HG03135 (cell line): ENCODE measurements around the gene MAST4.

Experiments
- ATAC-seq: cut with Tn5 transposase; IDR thresholded peaks from one replicate; pipeline ENCODE4 v1.9.1; 2021; ENCODE audit warnings: mild to moderate bottlenecking, moderate library complexity; ENCODE audit not compliant: unreplicated experiment

MAST4 gene

DNA sequence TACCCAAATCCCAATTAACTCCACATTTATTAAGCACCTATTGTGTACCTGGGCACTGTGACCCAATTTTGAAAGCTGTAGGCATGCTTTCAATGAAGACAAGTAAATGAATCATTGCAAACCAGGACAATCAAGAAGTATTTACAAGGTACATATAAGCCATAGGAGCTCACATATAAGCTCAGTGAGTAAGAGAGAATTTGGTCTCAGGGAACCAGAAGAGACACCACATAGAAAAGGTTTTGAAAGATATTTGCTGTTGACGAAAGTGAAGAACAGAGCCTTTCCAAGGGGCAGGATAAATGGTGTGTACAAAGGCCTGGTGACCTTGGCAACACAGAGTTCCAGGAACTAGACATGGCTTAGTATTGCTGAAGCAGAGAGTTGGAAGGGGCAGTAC, 412.8 kb downstream of the MAST4 start:
- no peak for ATAC-seq

GRCh38 chr5:67010684-67011409, 414.7 kb downstream of the MAST4 start:
- ATAC-seq, result no peak

DNA sequence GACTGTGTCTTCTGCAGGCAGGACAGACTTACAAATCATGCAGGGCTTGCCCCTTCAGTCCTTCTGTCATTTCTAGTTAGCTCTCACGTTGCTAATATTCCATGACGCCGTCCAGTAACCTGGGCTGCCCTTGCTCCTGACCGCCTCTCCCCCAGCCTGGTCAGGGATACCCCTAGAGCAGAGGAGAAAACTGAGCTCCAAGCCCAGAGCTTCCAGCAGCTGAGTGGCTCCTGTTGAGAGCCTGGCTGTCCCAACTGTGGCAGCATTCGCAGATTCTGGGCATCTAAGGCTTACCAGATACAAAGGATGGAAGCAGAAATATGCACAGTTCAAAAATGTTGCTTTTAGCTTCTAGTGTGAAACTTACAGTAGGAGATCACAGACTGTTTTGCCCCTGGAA, 415.2 kb downstream of the MAST4 start:
- ATAC-seq, result no peak

DNA sequence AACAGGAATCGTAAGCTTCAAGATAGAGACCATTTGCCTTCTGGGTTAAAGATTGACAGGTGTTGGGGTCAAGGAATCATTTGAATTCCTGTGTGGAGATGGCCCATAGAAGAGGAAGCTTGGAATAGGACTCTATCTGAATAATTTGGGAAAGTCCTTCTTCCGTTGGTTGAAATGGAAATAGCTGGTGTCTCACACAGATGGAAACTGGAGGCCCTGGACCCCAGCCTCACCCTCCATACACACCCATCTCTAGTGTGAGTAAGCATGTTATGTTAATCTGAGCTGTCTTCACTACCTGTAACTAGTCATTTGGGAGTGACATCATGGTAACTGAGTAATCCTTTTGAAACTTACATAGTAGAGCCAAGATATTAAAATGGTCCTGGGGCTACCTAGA, 416.0 kb downstream of the MAST4 start:
- ATAC-seq, result no peak

DNA sequence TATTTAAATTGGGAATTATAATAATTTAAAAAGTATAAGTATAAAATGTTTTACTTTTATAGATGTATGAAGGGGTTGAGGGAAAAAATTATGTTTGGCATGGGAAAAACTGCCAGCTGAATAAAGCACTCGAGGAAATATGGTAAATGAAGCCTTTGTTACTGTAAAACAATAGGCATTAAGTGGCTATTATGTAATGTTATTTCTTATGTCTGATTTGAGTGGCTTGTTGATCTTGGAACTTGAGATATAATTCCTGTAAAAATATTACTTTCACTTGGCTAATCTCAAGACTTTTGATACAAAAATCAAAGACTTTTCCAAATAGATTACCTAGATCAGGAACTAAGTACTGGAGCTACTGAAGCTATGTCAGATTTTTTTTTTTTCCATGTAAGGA, 417.5 kb downstream of the MAST4 start:
- no peak for ATAC-seq

- no peak for ATAC-seq
Observed at GRCh38 chr5:67014191-67014590, 418.0 kb downstream of the MAST4 start.

- no peak for ATAC-seq
Observed at GRCh38 chr5:67014957-67015400, 418.8 kb downstream of the MAST4 start.

DNA sequence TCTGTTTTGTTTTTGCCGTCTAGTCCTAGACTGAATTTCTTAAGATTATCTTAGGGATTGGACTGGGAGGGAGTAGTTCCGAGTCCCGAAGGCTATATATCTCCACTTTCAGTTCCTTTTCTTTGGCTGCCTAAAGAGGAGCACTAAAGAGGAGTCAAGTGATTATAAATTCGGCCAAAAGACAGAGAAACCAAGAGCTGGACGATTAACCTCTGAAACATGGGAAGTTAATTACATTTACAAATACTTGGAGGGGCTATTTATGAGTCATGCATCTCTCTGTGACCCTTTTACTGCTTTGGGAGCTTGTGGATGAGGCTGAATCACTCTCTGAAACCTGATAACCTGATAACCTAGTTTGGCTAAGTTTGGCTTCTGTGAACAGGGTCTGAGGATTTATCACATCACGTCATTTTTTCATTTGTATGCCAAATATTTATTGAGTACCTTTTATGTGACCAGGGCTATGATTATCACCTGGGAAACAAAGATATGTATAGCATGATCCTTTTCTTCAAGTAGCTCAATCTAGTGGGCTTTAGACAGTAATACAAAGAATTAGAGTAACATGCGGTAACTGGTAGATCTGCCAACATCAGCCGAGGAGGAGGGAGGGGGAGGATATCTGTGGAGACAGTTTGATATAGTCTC, 419.5 kb downstream of the MAST4 start:
- ATAC-seq, result no peak

GRCh38 chr5:67019065-67019845, 423.1 kb downstream of the MAST4 start:
- ATAC-seq, result no peak

- ATAC-seq, result no peak
Observed at GRCh38 chr5:67020096-67020615, 424.0 kb downstream of the MAST4 start.

DNA sequence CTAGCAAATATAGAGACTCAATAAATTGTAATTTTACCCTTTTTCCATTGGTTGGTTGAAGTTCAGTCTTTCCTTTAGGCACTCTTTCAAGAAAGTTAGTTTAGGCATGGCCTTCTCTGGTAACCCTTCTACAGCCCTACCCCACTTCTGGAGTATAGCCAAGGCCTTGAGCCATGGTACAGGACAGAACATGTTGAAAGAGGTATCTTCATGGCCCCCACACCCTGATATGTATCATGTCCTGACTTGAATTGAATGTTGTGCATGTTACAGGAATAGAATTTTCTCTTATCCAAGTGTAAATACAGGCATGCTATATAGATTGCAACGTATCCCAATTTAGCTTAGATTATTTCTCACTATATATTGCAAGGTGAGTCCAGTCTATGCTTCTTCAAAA, 424.8 kb downstream of the MAST4 start:
- ATAC-seq, result no peak

GRCh38 chr5:67021521-67021920, 425.3 kb downstream of the MAST4 start:
- no peak for ATAC-seq

DNA sequence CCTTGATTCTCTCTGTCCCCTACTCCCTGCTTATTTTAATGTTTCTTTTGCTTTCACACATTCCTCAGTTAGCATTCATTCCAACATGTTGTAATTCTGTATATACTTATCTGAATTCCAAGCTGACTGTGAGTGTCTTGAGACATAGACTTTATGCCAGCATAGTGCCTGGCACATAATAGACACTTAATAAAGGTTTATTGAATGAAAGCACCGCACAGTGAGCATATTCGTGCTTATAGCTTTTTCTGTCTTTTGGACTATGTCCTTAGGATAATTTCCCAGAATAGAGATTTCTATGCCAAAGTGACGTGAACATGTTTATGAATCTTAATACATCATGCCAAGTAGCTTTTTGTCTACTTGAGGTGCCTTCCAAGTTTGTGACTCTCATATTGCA, 425.8 kb downstream of the MAST4 start:
- ATAC-seq, result no peak

GRCh38 chr5:67025457-67025856, 429.3 kb downstream of the MAST4 start:
- ATAC-seq, result no peak

DNA sequence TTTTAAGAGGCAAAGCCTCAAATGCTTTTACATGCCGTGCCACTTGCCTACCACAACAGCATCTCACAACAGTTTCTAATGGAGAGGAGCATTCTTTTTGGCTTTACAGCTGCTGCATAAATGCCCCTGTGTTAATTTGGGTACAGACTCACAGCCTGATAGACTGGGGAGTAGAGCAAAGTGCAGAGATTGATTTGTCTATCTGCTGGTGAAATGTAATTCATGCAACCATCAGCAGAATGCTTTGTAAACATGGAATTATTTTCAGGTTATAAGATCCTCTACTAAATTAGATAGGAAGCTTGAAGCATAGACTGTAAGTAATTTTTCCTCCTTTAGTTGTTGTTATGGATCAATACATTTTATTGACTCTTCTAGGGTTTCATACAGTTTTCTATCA, 430.1 kb downstream of the MAST4 start:
- no peak for ATAC-seq

DNA sequence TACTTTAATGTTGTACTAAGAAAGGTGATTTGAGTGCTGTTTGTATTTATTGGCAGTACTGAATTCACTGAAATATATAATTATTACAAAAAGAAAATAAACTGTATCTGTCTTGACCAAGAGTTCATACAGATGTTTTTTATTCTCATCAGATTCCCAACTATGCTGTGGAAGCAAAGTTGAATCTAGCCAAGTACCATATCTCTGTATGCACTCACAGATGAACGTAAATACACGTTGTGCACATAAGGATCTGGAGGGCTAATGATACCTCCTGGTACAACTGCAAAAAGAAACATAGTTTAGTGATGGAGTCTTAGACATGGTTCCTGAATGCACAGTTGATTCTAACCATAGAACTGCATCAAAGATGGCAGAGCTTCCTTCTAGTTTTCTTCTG, 431.0 kb downstream of the MAST4 start:
- ATAC-seq, result no peak

DNA sequence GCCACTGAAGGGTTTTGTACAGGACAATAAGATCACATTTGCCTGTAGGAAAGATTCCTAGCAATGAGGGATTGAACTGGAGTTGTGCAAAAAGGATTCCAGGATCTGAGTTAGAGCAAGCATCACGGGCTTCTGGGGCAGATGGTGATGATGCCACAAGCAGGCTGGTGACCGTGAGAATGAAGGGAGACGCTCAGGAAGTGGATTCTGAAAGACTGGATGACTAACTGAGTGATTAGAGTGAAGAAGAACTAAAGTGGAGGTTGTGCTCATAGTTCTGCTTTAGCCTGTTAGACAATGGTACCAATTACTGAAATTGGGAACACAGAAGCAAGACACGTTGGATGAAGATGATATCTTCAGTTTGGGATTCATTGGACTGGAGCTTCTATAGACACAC, 432.2 kb downstream of the MAST4 start:
- ATAC-seq, result no peak

DNA sequence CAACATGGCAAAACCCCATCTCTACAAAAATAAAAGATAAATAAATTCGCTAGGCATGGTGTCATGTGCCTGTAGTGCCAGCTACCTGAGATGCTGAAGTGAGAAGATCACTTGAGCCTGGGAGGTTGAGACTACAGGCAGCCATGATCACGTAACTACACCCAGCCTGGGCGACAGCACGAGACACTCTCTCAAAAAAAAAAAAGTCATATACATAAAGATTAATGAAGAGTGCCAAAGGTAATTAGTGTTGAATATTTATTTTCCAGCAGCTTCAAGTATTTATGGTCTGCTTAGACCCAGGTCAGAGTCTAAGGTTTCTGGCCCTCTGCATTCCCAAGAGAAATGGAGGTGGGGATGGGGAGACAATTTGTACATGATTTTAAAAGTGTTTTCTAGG, 432.7 kb downstream of the MAST4 start:
- ATAC-seq, result no peak

GRCh38 chr5:67029481-67029880, 433.3 kb downstream of the MAST4 start:
- ATAC-seq, result no peak

DNA sequence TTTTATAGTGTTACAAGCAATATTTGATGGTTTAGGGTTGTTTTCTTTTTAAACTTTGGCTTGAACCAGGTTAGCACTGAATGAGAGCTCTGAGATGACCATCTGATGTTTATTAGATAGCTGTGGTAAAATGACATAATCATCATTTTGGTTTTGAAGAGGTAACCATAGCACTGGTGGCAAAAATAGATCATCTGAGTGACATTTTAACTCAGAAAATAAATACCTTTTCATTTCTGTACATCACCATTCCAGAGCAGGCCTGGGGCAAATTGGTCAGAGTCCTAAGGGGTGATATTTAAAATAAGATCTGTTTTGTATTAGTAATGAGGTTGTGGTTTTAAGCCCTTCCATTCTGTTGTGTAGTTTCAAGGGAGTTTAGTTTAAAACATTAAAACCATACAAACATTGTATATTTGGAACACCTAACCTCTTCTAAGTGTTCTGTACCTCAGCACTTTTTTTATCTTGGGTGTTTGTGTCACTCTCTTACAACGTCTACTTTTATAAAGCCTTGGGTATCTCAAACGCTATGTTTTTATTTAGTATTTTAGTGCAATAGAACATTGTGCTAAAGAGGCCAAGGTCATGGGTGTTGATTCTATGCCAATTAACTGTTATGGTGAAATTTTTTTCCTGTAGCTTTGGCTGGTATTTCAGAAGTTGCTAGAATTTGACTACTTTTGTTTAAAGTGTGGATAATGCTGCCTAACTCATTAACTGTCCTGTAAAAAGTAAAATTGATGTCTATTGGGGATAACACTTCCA, 434.3 kb downstream of the MAST4 start:
- ATAC-seq, result no peak

- no peak for ATAC-seq
Observed at GRCh38 chr5:67031057-67031443, 434.9 kb downstream of the MAST4 start.
